ENCODE measurements around the gene MT1E.

MT1E gene

GRCh38 chr16:56629531-56629930 lies 4.0 kb downstream of the MT1E start:
- H3K4me3 ChIP-seq (ENCODE audit: low read length), result no peak overlapping the region

GRCh38 chr16:56630134-56630533 lies 4.6 kb downstream of the MT1E start:
- Histone ChIP-seq H4K20me1 (ENCODE audit: insufficient read depth, low read length) (no peaks in the 10 kb centered on the region), H3K27me3 (replicated peaks; ENCODE audit: insufficient read depth, low read length) (peaks cover 71% of the 10 kb centered on the region), H3K36me3 (replicated peaks; ENCODE audit: insufficient read depth, low read length) (no peaks in the 10 kb centered on the region), H3K9me3 (replicated peaks; ENCODE audit: insufficient read depth, low read length) (no peaks in the 10 kb centered on the region), H3F3A (ENCODE audit: insufficient read depth, low read length) (no peaks in the 10 kb centered on the region), H3K4me1 (ENCODE audit: low read length) (no peaks in the 10 kb centered on the region), H3K79me2 (ENCODE audit: low read length) (no peaks in the 10 kb centered on the region), H2AFZ (ENCODE audit: low read length) (no peak overlapping the region), H3K9me2 (replicated peaks; ENCODE audit: insufficient read depth, low read length) (no peaks in the 10 kb centered on the region), H3K27ac (ENCODE audit: low read length) (no peak overlapping the region), H3K4me2 (ENCODE audit: low read depth, low read length) (no peak overlapping the region), H3K9ac (ENCODE audit: low read length) (no peak overlapping the region), H3K4me3 (ENCODE audit: low read length) (no peak overlapping the region)
- peak; percentile 22 for DNase-seq
- TF ChIP-seq EZH2 (optimal IDR thresholded peaks at IDR 0.05; ENCODE audit: low read depth, low read length) (no peak), EZH2phosphoT487 (IDR thresholded peaks at IDR 0.05; ENCODE audit: low read length) (no peak), CTCF (IDR thresholded peaks at IDR 0.05; ENCODE audit: low read length) (peak; percentile 6; the same call in 1 of the 2 replicates)

More at GRCh38 chr16:56629531-56629930, 4.0 kb downstream of the MT1E start:
- TF ChIP-seq EZH2 (optimal IDR thresholded peaks at IDR 0.05; ENCODE audit: low read depth, low read length) (no peak), CTCF (IDR thresholded peaks at IDR 0.05; ENCODE audit: low read length) (no peak)
- Histone ChIP-seq H3K27me3 (replicated peaks; ENCODE audit: insufficient read depth, low read length) (peaks cover 69% of the 10 kb centered on the region), H4K20me1 (ENCODE audit: insufficient read depth, low read length) (no peaks in the 10 kb centered on the region), H3K79me2 (ENCODE audit: low read length) (no peaks in the 10 kb centered on the region), H3F3A (ENCODE audit: insufficient read depth, low read length) (no peaks in the 10 kb centered on the region), H3K9me2 (replicated peaks; ENCODE audit: insufficient read depth, low read length) (no peaks in the 10 kb centered on the region), H3K9me3 (replicated peaks; ENCODE audit: insufficient read depth, low read length) (no peaks in the 10 kb centered on the region), H3K36me3 (replicated peaks; ENCODE audit: insufficient read depth, low read length) (no peaks in the 10 kb centered on the region), H2AFZ (ENCODE audit: low read length) (no peak overlapping the region), H3K4me1 (ENCODE audit: low read length) (no peaks in the 10 kb centered on the region), H3K9ac (ENCODE audit: low read length) (no peak overlapping the region), H3K4me2 (ENCODE audit: low read depth, low read length) (no peak overlapping the region), H3K27ac (ENCODE audit: low read length) (no peak overlapping the region)
- no peak for DNase-seq

- Histone ChIP-seq H3K27ac (ENCODE audit: low read length) (no peak overlapping the region), H3F3A (ENCODE audit: insufficient read depth, low read length) (no peaks in the 10 kb centered on the region), H3K9me2 (replicated peaks; ENCODE audit: insufficient read depth, low read length) (no peaks in the 10 kb centered on the region), H3K79me2 (ENCODE audit: low read length) (no peaks in the 10 kb centered on the region), H2AFZ (ENCODE audit: low read length) (no peak overlapping the region), H3K4me1 (ENCODE audit: low read length) (no peaks in the 10 kb centered on the region), H3K36me3 (replicated peaks; ENCODE audit: insufficient read depth, low read length) (no peaks in the 10 kb centered on the region), H4K20me1 (ENCODE audit: insufficient read depth, low read length) (no peaks in the 10 kb centered on the region), H3K4me3 (ENCODE audit: low read length) (no peak overlapping the region), H3K27me3 (replicated peaks; ENCODE audit: insufficient read depth, low read length) (peaks cover 71% of the 10 kb centered on the region), H3K9me3 (replicated peaks; ENCODE audit: insufficient read depth, low read length) (no peaks in the 10 kb centered on the region), H3K4me2 (ENCODE audit: low read depth, low read length) (no peak overlapping the region), H3K9ac (ENCODE audit: low read length) (no peak overlapping the region)
- no peak for DNase-seq
- TF ChIP-seq CTCF (IDR thresholded peaks at IDR 0.05; ENCODE audit: low read length) (no peak), EZH2 (optimal IDR thresholded peaks at IDR 0.05; ENCODE audit: low read depth, low read length) (no peak), EZH2phosphoT487 (IDR thresholded peaks at IDR 0.05; ENCODE audit: low read length) (no peak)
Observed at GRCh38 chr16:56631197-56631596, 5.6 kb downstream of the MT1E start.
